Body of pancreas (tissue), 4 donors: Measurements from ENCODE around the gene HOOK2. TPM values are rescaled to one million over a fixed set of nuclear protein-coding genes. Genes with fewer than 3 reads are reported as not detected.

ENCODE experiments used
- ATAC-seq: fragments of 150-250 bp; one replicate; pipeline ENCODE4 v1.9.1; 2016
- DNase-seq, 4 donors: peaks; one replicate each; pipeline ENCODE4 v3.0.0-alpha.2; 2019
- H3K27ac ChIP-seq, 4 donors: fragments of 200-600 bp; sonication (generic); 1 replicate in 3 of 4; 2 replicates in 1 of 4; pipeline versions ENCODE4 v1.5.1 to v1.6.1; 2016 to 2019; ENCODE audit warnings: mild to moderate bottlenecking in 1 of 4, mixed read lengths in 1 of 4, moderate library complexity in 1 of 4
- H3K27me3 ChIP-seq, 2 donors: fragments of 200-600 bp; sonication (generic); one replicate each; pipeline ENCODE4 v1.6.0; 2016; ENCODE audit warnings: mild to moderate bottlenecking in 1 of 2
- H3K36me3 ChIP-seq, 2 donors: fragments of 200-600 bp; sonication (generic); replicated peaks in 1 of 2; 2 replicates each; pipeline ENCODE4 v1.5.1; 2016; ENCODE audit warnings: low read depth in 2 of 2; ENCODE audit not compliant: insufficient read depth in 1 of 2
- H3K4me1 ChIP-seq: fragments of 200-600 bp; sonication (generic); one replicate; pipeline ENCODE4 v1.6.0; 2016
- H3K4me3 ChIP-seq, 2 donors: fragments of 200-600 bp; sonication (generic); 1 replicate in 1 of 2; 2 replicates in 1 of 2; pipeline ENCODE4 v1.5.1; 2016 to 2019
- H3K9me3 ChIP-seq, 3 donors: fragments of 200-600 bp; sonication (generic); 1 replicate in 2 of 3; 2 replicates in 1 of 3; pipeline ENCODE4 v1.5.1; 2016
- POLR2A ChIP-seq, 3 donors: fragments of 450-650 bp; IDR thresholded peaks; one replicate each; pipeline ENCODE4 v1.6.1; 2016; ENCODE audit warnings: antibody characterized with exemption in 3 of 3, mild to moderate bottlenecking in 2 of 3
- WGBS, 2 donors: methylation state at CpG; one replicate each; pipeline ENCODE4 v1.1.5; 2017; 5-methylcytosine and 5-hydroxymethylcytosine counted together
- intact Hi-C: fragments of 100-400 bp; cut with DNase I; formaldehyde crosslinking; loops from one replicate; pipeline ENCODE4 v1.15.1; 2023
- total RNA-seq, 2 donors: library from RNA; depleted of rRNA; stranded (reverse); fragments of >200 nt; gene quantifications; one replicate each; pipeline ENCODE4 v1.1.0, GENCODE V29; 2016
- TF ChIP-seq, protein P1 (sequence below), 7 experiments: fragments of 450-650 bp in 4 of 7; fragments of 200-600 bp in 3 of 7; sonication (generic) in 3 of 7; IDR thresholded peaks; one replicate each; pipeline ENCODE4 v1.5.1; 2016 to 2019; ENCODE audit warnings: antibody characterized with exemption in 7 of 7

Gene HOOK2
- total RNA-seq, 2 donors from 2014 or later: 114 to 354 TPM

- TF ChIP-seq, protein P1, sequence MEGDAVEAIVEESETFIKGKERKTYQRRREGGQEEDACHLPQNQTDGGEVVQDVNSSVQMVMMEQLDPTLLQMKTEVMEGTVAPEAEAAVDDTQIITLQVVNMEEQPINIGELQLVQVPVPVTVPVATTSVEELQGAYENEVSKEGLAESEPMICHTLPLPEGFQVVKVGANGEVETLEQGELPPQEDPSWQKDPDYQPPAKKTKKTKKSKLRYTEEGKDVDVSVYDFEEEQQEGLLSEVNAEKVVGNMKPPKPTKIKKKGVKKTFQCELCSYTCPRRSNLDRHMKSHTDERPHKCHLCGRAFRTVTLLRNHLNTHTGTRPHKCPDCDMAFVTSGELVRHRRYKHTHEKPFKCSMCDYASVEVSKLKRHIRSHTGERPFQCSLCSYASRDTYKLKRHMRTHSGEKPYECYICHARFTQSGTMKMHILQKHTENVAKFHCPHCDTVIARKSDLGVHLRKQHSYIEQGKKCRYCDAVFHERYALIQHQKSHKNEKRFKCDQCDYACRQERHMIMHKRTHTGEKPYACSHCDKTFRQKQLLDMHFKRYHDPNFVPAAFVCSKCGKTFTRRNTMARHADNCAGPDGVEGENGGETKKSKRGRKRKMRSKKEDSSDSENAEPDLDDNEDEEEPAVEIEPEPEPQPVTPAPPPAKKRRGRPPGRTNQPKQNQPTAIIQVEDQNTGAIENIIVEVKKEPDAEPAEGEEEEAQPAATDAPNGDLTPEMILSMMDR (IDR thresholded peaks at IDR 0.05): no peak
- TF ChIP-seq POLR2A (IDR thresholded peaks at IDR 0.05): no peak
- no peaks in the 10 kb centered on the region for H3K27me3 ChIP-seq
- ATAC-seq (no peak), DNase-seq (no peak)
- H3K36me3 ChIP-seq: no peaks in the 10 kb centered on the region
- 1 to 3% methylated on average over 7 of the region's 7 CpGs for WGBS, 2 donors
- no peaks in the 10 kb centered on the region for H3K9me3 ChIP-seq
- peaks cover 37% of the 10 kb centered on the region for H3K4me1 ChIP-seq
- intact Hi-C loops: no loop called here
- peak overlapping the region in 3 of 4 donors; percentile 86 to 93 (median 90) for H3K27ac ChIP-seq
- peak overlapping the region; percentile 14 to 27 for H3K4me3 ChIP-seq
These were observed 52.0 kb downstream of the HOOK2 start for GRCh38 chr19:12723381-12723640.

DNA sequence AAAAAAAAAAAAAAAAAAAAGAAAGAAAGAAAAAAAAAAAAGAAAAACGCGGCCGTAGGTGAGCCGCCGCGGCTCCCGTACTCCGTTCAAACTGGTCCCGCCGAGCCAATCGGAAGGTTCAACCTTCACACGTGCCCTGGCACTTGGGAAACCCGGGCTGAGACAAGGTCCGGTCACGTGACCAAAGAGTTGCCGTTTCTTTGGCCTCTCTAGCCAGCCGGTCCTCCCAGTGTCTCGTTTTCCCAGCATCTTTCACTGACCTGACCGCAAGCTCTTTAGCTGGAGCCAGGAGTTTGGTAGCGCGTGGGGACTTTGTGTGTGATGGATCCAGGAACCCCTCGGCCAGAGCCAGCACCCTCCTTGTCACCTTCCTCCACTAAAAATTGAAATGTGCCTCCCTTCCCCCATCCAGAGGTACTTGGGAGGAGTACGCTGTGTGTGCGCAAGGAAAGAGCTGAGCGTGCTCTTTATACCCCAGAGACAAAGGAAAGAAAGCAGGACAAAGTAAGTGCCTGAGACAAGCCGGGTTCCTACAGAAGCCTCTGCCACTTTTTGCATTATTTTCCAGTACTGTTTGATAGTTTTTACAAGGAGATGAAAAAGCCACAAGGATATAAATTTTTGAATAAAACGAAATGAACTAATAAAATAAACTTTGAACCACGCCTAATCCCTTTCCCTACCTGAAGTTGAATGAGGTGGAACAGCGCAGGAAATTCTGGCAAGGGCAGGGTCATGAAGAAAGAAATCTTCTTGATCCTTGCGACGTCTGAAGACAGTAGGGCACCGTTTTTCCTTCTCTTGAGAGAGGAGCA is 52.6 kb downstream of the HOOK2 start:
- peak in 2 of 3 donors; percentile 37 to 41 for TF ChIP-seq POLR2A (IDR thresholded peaks at IDR 0.05)
- TF ChIP-seq, protein P1 (IDR thresholded peaks at IDR 0.05): peak in 1 of 7 experiments; percentile 5
- Histone ChIP-seq H3K9me3 (no peaks in the 10 kb centered on the region), H3K4me1 (peaks cover 37% of the 10 kb centered on the region), H3K36me3 (no peaks in the 10 kb centered on the region), H3K27me3 (no peaks in the 10 kb centered on the region), H3K4me3 (peak overlapping the region; percentile 29 to 77), H3K27ac (peak overlapping the region; percentile 53 to 93 (median 88))
- intact Hi-C loops: no loop called here
- 1 to 2% methylated on average over 31 to 32 of the region's 32 CpGs for WGBS, 2 donors
- ATAC-seq (peak; percentile 95), DNase-seq (peak; percentile 96 to 99 (median 99))

DNA sequence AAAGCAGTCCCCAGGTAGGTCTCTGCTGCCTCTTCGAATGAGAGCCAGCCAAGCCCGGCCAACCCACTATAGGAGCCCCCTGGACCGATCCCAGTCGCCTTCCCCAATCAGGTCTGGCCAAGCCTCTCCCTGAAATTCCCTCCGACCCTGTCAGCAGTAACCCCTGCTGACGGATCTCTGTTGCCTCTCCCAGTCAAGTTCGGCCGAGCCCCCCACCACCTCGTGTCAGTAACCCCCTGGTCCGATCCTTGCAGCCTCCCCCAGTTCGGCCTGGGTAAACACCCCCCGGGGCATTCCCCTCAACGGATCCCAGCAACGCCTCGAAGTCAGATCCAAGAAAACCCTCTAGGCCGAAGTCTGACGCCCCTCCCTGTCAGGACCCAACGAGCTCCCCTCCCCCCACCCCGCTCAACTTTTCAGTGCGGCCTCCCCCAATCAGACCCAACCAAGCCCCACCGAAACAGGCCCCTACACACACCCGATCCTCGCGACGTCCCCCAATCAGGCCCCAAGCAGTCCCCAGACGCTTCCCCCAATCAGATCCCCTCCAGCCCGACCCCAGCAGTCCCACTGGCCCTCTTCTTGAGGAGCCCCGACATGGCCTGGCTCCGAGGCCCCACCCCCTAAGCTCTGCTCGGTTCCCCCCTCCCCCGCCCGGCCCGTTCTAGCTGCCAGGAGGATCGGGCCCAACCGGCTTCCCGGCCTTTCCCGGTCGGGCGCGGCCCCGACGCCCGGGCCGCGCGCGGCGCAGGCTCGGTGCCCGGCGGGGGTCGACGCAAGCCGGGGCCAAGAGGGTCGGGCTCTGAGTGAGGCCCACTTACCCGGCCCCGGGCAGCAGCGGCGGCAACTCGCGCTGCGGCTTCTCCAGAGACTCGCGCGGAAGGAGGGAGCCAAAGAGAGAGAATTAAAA is 53.4 kb downstream of the HOOK2 start:
- peak overlapping the region; percentile 29 to 77 for H3K4me3 ChIP-seq
- H3K27ac ChIP-seq: peak overlapping the region; percentile 69 to 93 (median 88)
- H3K9me3 ChIP-seq: no peaks in the 10 kb centered on the region
- TF ChIP-seq, protein P1 (IDR thresholded peaks at IDR 0.05): no peak
- no peak for TF ChIP-seq POLR2A (IDR thresholded peaks at IDR 0.05)
- H3K27me3 ChIP-seq: no peaks in the 10 kb centered on the region
- ATAC-seq (peak; percentile 74), DNase-seq (peak; percentile 63 to 69 (median 68))
- H3K4me1 ChIP-seq: peaks cover 37% of the 10 kb centered on the region
- whole genome bisulfite sequencing, 2 donors: 0 to 1% methylated on average over 19 to 55 of the region's 65 CpGs
- H3K36me3 ChIP-seq: no peaks in the 10 kb centered on the region
- intact Hi-C loops: no loop called here

GRCh38 chr19:12720851-12721655 is 54.3 kb downstream of the HOOK2 start:
- peak overlapping the region; percentile 69 to 93 (median 88) for H3K27ac ChIP-seq
- TF ChIP-seq POLR2A (IDR thresholded peaks at IDR 0.05): no peak
- TF ChIP-seq, protein P1 (IDR thresholded peaks at IDR 0.05): no peak
- peaks cover 0 to 2% of the 10 kb centered on the region in 2 donors for H3K36me3 ChIP-seq
- peaks cover 37% of the 10 kb centered on the region for H3K4me1 ChIP-seq
- no peaks in the 10 kb centered on the region for H3K27me3 ChIP-seq
- DNase-seq (peak in 3 of 4 donors; percentile 10 to 28 (median 19)), ATAC-seq (no peak)
- intact Hi-C loops: no loop called here
- H3K4me3 ChIP-seq: peak overlapping the region; percentile 29 to 77
- 0 to 3% methylated on average over 5 to 56 of the region's 59 CpGs for WGBS, 2 donors
- H3K9me3 ChIP-seq: no peaks in the 10 kb centered on the region
